Caki2 (cell line): ENCODE data around the gene ANAPC2. TPM values are rescaled to one million over a fixed set of nuclear protein-coding genes. Genes with fewer than 3 reads are reported as not detected.
"Not testable (repeated sequence)": the region's sequence is repeated elsewhere in the genome, so short reads cannot be mapped to it uniquely, and the experiment has no call there.

ENCODE experiments used
- DNase-seq: peaks from one replicate; pipeline ENCODE4 v3.0.0-alpha.2; 2015; ENCODE audit warnings: low read depth
- in situ Hi-C: cut with HindIII; loops from 2 replicates; pipeline ENCODE4 v1.10.0; 2016; ENCODE audit warnings: low sequenced_read_pairs, low pct_unique_long_range_greater_than_20kb, mixed read lengths
- total RNA-seq: library from RNA; depleted of rRNA; stranded (reverse); fragments of >200 nt; shearing (Covaris generic); gene quantifications from 2 replicates; pipeline ENCODE4 v1.2.3, GENCODE V29; 2014; ENCODE audit warnings: low replicate concordance

The ANAPC2 gene
- total RNA-seq, 1 experiment from 2014 or later, result 38.2 TPM

- in situ Hi-C loops, result no loop called here
Observed at GRCh38 chr9:137141976-137142936, 46.1 kb downstream of the ANAPC2 start.

GRCh38 chr9:137141050-137141810 lies 47.1 kb downstream of the ANAPC2 start:
- no peak for DNase-seq
- in situ Hi-C loops, result no loop called here

More at GRCh38 chr9:137141976-137142936, 46.1 kb downstream of the ANAPC2 start:
- DNase-seq, result no peak

GRCh38 chr9:137140151-137141012 lies 48.0 kb downstream of the ANAPC2 start:
- in situ Hi-C loops, result no loop called here
- no peak for DNase-seq

- in situ Hi-C loops, result no loop called here
Observed at GRCh38 chr9:137139468-137140150, 48.8 kb downstream of the ANAPC2 start.

GRCh38 chr9:137138722-137139467 lies 49.5 kb downstream of the ANAPC2 start, which contains the start of gene GRIN1:
Gene GRIN1, plus strand, starts transcription at chr9:137139154. Its CDS starts 333 bp downstream, at chr9:137139487.
- no peak for DNase-seq
- in situ Hi-C loops, result no loop called here

More at GRCh38 chr9:137139468-137140150, 48.8 kb downstream of the ANAPC2 start:
- no peak for DNase-seq

- no peak for DNase-seq
- in situ Hi-C loops, result no loop called here
Observed at GRCh38 chr9:137138058-137138721, 50.2 kb downstream of the ANAPC2 start.

GRCh38 chr9:137136881-137137607 lies 51.3 kb downstream of the ANAPC2 start:
- in situ Hi-C loops, result no loop called here
- no peak for DNase-seq

GRCh38 chr9:137136261-137136880 lies 52.0 kb downstream of the ANAPC2 start:
- in situ Hi-C loops, result no loop called here
- no peak for DNase-seq

- in situ Hi-C loops, DNase-seq: not testable (repeated sequence)
Observed at GRCh38 chr9:137135154-137135553, 53.2 kb downstream of the ANAPC2 start.

GRCh38 chr9:137134191-137134590 lies 54.2 kb downstream of the ANAPC2 start:
- no peak for DNase-seq
- in situ Hi-C loops, result no loop called here

GRCh38 chr9:137130176-137130755 lies 58.1 kb downstream of the ANAPC2 start:
- DNase-seq, result no peak
- in situ Hi-C loops, result no loop called here

- in situ Hi-C loops, result no loop called here
- DNase-seq, result peak; percentile 87
Observed at GRCh38 chr9:137129456-137130175, 58.7 kb downstream of the ANAPC2 start.

- in situ Hi-C loops, result no loop called here
- DNase-seq, result peak; percentile 44
Observed at GRCh38 chr9:137128862-137129455, 59.4 kb downstream of the ANAPC2 start.

GRCh38 chr9:137128158-137128861 lies 60.0 kb downstream of the ANAPC2 start:
- DNase-seq, result no peak
- in situ Hi-C loops, result no loop called here
